Stomach (tissue), 9 donors: ENCODE measurements around the gene ZNF222. TPM values are rescaled to one million over a fixed set of nuclear protein-coding genes. Genes with fewer than 3 reads are reported as not detected.

Experiments
- DNase-seq, 2 donors: peaks; one replicate each; pipeline versions ENCODE4 v3.0.0 to v3.0.0-alpha.2; 2013 to 2019
- H3K27ac ChIP-seq, 5 donors: fragments of 200-600 bp in 4 of 5; sonication (generic) in 4 of 5; one replicate each; pipeline ENCODE4 v1.5.1; 2013 to 2019; ENCODE audit warnings: mild to moderate bottlenecking in 1 of 5, moderate library complexity in 1 of 5
- H3K27me3 ChIP-seq, 3 donors: fragments of 200-600 bp; sonication (generic); one replicate each; pipeline ENCODE4 v1.5.1; 2017 to 2019; ENCODE audit warnings: mixed run types in 1 of 3
- H3K36me3 ChIP-seq, 4 donors: fragments of 200-600 bp; sonication (generic); 1 replicate in 3 of 4; 2 replicates in 1 of 4; pipeline ENCODE4 v1.5.1; 2016 to 2019
- H3K4me1 ChIP-seq, 4 donors: fragments of 200-600 bp; sonication (generic); one replicate each; pipeline ENCODE4 v1.5.1; 2016 to 2019
- H3K4me3 ChIP-seq, 4 donors: fragments of 200-600 bp; sonication (generic) in 3 of 4; one replicate each; pipeline ENCODE4 v1.5.1; 2016 to 2019; ENCODE audit warnings: mild to moderate bottlenecking in 1 of 4
- H3K9me3 ChIP-seq, 4 donors: fragments of 200-600 bp; sonication (generic); one replicate each; pipeline ENCODE4 v1.5.1; 2016 to 2019
- EP300 ChIP-seq: sonication (generic); formaldehyde crosslinking; IDR thresholded peaks from one replicate; pipeline ENCODE4 v1.6.1; 2017; ENCODE audit warnings: antibody characterized with exemption
- POLR2A ChIP-seq, 4 donors: fragments of 450-650 bp; IDR thresholded peaks; one replicate each; pipeline ENCODE4 v1.6.1; 2016; ENCODE audit warnings: antibody characterized with exemption in 4 of 4, control low read depth in 2 of 4, mild to moderate bottlenecking in 1 of 4, moderate library complexity in 1 of 4
- POLR2AphosphoS5 ChIP-seq, 3 donors: sonication (generic); formaldehyde crosslinking; IDR thresholded peaks; one replicate each; pipeline ENCODE4 v1.6.1; 2016; ENCODE audit warnings: antibody characterized with exemption in 3 of 3
- WGBS, 5 donors: extraction: QIAGEN DNeasy Blood & Tissue Kit in 3 of 5; methylation state at CpG; one replicate each; pipeline versions ENCODE4 v1.1.5 to v1.1.7; 2013 to 2018; 5-methylcytosine and 5-hydroxymethylcytosine counted together
- intact Hi-C: fragments of 100-400 bp; cut with DNase I; formaldehyde crosslinking; loops from one replicate; pipeline ENCODE4 v1.15.1; 2023; ENCODE audit warnings: low total_unique reads
- polyA plus RNA-seq, 3 donors: library from polyadenylated mRNA; stranded (reverse); fragments of 200-250 nt; gene quantifications; one replicate each; pipeline ENCODE4 v1.2.3, GENCODE V29; 2013
- total RNA-seq, 5 donors: library from RNA; depleted of rRNA; stranded (reverse); fragments of >200 nt; gene quantifications; one replicate each; pipeline versions ENCODE4 v1.1.0 to v1.2.3, GENCODE V29; 2014 to 2016
- TF ChIP-seq, protein P1 (sequence below), 7 experiments: fragments of 450-650 bp in 4 of 7; fragments of 200-600 bp in 3 of 7; sonication (generic) in 3 of 7; IDR thresholded peaks; one replicate each; pipeline ENCODE4 v1.5.1; 2016 to 2019; ENCODE audit warnings: antibody characterized with exemption in 7 of 7, control low read depth in 2 of 7, mild to moderate bottlenecking in 1 of 7
- donor health status: healthy with polysubstance abuse.
- donor health status: Bipolar disorder and iron deficiency.
- donor health status: healthy.

Gene ZNF222
- total and polyA plus RNA-seq, 8 donors, result 1.1 to 6.1 (median 2.2) TPM; not detected in 3

- intact Hi-C loops, result no loop called here
- peak overlapping the region in 4 of 5 donors; percentile 74 to 86 (median 77) for H3K27ac ChIP-seq
- H3K36me3 ChIP-seq, result peaks cover 14 to 28% (median 20%) of the 10 kb centered on the region in 4 donors
- H3K9me3 ChIP-seq, result peaks cover 7 to 36% (median 30%) of the 10 kb centered on the region in 4 donors
- DNase-seq, result peak in 1 of 2 donors; percentile 29
- TF ChIP-seq, protein P1, sequence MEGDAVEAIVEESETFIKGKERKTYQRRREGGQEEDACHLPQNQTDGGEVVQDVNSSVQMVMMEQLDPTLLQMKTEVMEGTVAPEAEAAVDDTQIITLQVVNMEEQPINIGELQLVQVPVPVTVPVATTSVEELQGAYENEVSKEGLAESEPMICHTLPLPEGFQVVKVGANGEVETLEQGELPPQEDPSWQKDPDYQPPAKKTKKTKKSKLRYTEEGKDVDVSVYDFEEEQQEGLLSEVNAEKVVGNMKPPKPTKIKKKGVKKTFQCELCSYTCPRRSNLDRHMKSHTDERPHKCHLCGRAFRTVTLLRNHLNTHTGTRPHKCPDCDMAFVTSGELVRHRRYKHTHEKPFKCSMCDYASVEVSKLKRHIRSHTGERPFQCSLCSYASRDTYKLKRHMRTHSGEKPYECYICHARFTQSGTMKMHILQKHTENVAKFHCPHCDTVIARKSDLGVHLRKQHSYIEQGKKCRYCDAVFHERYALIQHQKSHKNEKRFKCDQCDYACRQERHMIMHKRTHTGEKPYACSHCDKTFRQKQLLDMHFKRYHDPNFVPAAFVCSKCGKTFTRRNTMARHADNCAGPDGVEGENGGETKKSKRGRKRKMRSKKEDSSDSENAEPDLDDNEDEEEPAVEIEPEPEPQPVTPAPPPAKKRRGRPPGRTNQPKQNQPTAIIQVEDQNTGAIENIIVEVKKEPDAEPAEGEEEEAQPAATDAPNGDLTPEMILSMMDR (IDR thresholded peaks at IDR 0.05), result no peak
- TF ChIP-seq POLR2AphosphoS5 (IDR thresholded peaks at IDR 0.05) (no peak), POLR2A (IDR thresholded peaks at IDR 0.05) (no peak), EP300 (no peak)
- H3K4me3 ChIP-seq, result peak overlapping the region; percentile 76 to 83 (median 78)
- 1 to 14% (median 2%) methylated on average over 13 to 15 of the region's 15 CpGs for WGBS, 5 donors
- peaks cover 7 to 29% (median 17%) of the 10 kb centered on the region in 4 donors for H3K4me1 ChIP-seq
- H3K27me3 ChIP-seq, result no peaks in the 10 kb centered on the region
Measured at GRCh38 chr19:44003461-44004009, 21.6 kb upstream of the ZNF222 start.

GRCh38 chr19:44005973-44006372 lies 19.2 kb upstream of the ZNF222 start:
- Histone ChIP-seq H3K9me3 (peaks cover 29 to 55% (median 51%) of the 10 kb centered on the region in 4 donors), H3K27ac (no peak overlapping the region), H3K36me3 (peaks cover 38 to 53% (median 45%) of the 10 kb centered on the region in 4 donors), H3K4me3 (no peak overlapping the region), H3K4me1 (peaks cover 7 to 29% (median 17%) of the 10 kb centered on the region in 4 donors), H3K27me3 (no peaks in the 10 kb centered on the region)
- TF ChIP-seq EP300 (no peak), POLR2AphosphoS5 (IDR thresholded peaks at IDR 0.05) (no peak), POLR2A (IDR thresholded peaks at IDR 0.05) (no peak)
- TF ChIP-seq, protein P1 (IDR thresholded peaks at IDR 0.05), result no peak
- 83 to 94% (median 94%) methylated on average over 1 of the region's 1 CpG for WGBS, 5 donors
- no peak for DNase-seq
- intact Hi-C loops, result no loop called here

- Histone ChIP-seq H3K27ac (no peak overlapping the region), H3K4me3 (no peak overlapping the region), H3K36me3 (peaks cover 46 to 68% (median 60%) of the 10 kb centered on the region in 4 donors), H3K4me1 (peaks cover 7 to 22% (median 12%) of the 10 kb centered on the region in 4 donors), H3K27me3 (no peaks in the 10 kb centered on the region), H3K9me3 (peaks cover 43 to 70% (median 66%) of the 10 kb centered on the region in 4 donors)
- no peak for DNase-seq
- 96 to 100% (median 97%) methylated on average over 6 of the region's 6 CpGs for WGBS, 5 donors
- no peak for TF ChIP-seq POLR2AphosphoS5 (IDR thresholded peaks at IDR 0.05)
- TF ChIP-seq POLR2A (IDR thresholded peaks at IDR 0.05), result no peak
- TF ChIP-seq, protein P1 (IDR thresholded peaks at IDR 0.05), result no peak
- no peak for TF ChIP-seq EP300
- intact Hi-C loops, result no loop called here
Measured at GRCh38 chr19:44007473-44007872, 17.7 kb upstream of the ZNF222 start.

DNA sequence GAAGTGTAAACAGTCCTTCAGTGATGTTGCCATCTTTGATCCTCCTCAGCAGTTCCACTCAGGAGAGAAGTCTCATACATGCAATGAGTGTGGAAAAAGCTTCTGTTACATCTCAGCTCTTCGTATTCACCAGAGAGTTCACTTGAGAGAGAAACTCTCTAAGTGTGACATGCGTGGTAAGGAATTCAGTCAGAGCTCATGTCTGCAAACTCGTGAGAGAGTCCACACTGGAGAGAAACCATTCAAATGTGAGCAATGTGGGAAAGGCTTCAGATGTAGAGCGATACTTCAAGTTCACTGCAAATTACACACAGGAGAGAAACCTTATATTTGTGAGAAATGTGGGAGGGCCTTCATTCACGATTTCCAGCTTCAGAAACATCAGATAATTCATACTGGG lies 14.7 kb upstream of the ZNF222 start:
- Histone ChIP-seq H3K27me3 (no peaks in the 10 kb centered on the region), H3K27ac (no peak overlapping the region), H3K4me1 (peaks cover 0 to 3% (median 0%) of the 10 kb centered on the region in 4 donors), H3K4me3 (no peak overlapping the region), H3K36me3 (peaks cover 46 to 77% (median 61%) of the 10 kb centered on the region in 4 donors), H3K9me3 (peaks cover 43 to 98% (median 92%) of the 10 kb centered on the region in 4 donors)
- 93 to 99% (median 96%) methylated on average over 5 of the region's 5 CpGs for WGBS, 5 donors
- no peak for DNase-seq
- TF ChIP-seq POLR2AphosphoS5 (IDR thresholded peaks at IDR 0.05) (no peak), EP300 (no peak), POLR2A (IDR thresholded peaks at IDR 0.05) (no peak)
- TF ChIP-seq, protein P1 (IDR thresholded peaks at IDR 0.05), result no peak
- intact Hi-C loops, result no loop called here
